Fibroblast of skin of back (primary cell): ENCODE data around the gene BOK.
A peak's percentile ranks its signal among the peaks of the same experiment; 100 is the strongest.
"Not testable (repeated sequence)": the region's sequence is repeated elsewhere in the genome, so short reads cannot be mapped to it uniquely, and the experiment has no call there.

Experiments used
- DNase-seq: peaks from one replicate; pipeline ENCODE4 v3.0.0-alpha.2; 2013

Gene BOK

DNA sequence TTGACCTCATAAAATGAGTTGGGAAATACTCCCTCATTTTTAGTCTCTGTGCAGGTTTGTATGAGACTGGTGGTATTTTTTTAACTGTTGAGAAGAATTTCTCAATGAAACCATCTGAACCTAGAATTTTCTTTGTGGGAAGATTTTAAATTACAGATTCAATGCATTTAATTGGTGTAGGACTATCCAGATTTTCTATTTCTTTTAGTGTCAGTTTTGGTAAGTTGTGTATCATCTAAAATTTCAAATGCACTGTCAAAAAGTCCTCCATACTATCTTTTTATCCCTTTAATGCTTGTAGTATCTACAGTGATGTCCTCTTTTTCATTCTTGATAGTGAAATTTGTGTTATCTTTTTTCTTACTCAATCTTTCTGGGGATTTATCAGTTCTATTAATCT lies 1.8 kb upstream of the BOK start:
- no peak for DNase-seq

DNA sequence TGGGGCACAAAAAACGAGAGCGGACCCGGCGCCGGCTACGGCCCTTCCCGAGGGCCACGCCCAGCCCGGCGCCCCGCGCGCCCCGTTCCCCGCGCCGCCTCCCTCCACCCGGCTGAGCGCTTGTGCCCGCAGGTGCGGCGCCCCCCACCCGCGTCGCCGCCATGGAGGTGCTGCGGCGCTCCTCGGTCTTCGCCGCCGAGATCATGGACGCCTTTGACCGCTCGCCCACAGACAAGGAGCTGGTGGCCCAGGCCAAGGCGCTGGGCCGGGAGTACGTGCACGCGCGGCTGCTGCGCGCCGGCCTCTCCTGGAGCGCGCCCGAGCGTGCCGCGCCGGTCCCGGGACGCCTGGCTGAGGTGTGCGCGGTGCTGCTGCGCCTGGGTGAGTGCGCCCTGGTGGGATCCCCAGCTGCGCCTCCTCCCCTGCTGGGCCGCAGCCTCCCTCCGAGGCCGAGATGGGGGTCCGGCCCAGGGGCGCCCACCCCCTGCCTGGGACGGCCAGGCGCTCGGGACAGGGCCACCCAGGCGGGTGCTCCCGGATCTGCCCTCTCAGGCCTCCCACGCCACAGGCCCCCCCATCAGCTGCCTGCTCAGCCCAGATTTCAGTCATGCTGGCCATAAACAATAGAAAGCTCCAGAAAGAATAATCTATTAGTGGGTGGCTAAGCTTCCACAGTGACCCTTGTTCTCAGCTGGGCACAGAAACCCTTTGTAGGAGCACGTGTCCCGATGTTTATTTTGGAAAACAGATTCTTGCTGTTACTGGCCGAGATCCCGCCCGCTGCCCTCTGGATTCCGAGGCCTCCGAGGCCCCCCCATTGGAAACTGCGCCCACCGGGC lies 997 bp downstream of the BOK start:
- DNase-seq: peak; percentile 52

DNA sequence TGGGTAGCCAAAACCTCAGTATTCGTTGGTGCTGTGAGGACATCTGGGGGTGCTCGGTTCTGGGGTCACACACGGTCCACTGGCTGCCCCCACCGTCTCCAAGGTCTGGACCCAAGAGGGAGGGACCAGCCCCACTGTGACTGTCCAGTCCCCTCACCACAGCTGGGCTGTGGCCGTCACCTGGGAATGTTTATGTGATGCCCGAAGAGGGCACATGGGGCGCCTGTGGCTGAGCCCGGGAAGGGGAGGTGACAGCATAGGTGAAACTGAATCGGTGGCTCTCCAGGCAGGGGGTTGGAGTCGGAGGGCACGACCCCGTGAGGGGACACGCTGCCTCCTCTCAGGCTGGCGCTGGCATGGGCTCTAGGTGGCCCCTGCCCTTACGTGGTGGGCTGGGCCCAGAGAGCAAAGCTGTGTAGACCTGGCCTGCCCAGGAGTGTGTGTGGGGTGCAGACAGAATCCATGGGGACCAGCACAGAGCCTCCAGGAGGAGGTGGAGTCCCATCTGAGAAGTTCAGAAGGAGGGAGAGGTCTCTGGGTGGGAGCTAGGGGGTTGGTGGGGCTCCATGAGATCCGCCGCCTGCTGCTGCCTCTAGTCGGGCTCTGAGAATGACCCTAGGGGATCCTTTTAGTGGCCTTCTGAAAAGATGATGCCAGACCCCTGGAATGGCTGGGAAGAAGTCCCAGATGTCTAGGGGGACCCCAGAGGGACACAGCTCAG lies 1.8 kb downstream of the BOK start:
- no peak for DNase-seq

DNA sequence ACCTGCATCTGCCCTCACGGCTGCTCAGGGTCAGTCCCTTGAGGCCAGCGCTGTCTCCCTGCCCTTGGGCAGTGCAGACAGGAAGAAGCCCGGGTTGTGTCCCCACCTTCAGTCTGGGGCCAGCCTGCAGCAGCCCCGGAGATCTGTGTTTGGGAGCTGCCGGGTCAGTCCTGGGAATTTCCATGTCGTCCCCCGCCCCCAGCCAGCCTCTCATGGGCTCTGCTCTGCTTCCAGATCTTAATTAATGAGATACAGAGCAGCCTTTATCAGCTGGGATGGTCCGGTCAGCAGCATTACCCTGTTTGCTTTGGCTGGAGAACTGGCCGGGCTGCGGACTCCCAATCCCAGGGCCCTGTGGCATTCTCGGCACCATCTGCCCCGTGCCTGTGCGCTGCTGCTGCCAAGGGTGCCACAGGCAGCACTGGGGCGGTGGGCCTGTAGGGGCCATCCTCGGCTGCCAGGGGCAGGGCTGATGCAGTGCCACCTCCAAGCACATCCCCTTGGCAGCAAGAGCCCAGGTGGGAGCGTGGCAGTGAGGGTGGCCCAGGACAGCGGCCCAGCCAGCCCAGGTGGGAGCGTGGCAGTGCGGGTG lies 2.4 kb downstream of the BOK start:
- DNase-seq: no peak

DNA sequence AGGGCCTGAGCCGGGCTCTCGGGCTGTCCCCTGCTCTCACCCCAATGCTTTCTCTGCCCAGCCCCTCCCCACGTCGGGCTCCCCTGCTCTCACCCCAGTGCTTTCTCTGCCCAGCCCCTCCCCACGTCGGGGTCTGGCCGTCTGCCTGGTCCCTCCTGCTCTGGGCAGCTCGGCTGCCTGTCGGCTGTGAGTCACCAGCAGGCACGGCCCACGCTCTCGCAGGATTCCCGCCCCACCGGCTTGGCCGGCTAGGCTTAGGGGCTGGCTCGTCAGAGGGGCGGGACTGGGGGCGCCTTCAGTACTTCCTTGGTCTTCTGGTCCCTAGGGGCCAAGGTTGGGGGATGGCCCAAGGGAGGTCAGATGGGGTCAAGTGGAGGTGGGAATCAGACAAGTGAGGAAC lies 3.3 kb downstream of the BOK start:
- DNase-seq: peak; percentile 65

DNA sequence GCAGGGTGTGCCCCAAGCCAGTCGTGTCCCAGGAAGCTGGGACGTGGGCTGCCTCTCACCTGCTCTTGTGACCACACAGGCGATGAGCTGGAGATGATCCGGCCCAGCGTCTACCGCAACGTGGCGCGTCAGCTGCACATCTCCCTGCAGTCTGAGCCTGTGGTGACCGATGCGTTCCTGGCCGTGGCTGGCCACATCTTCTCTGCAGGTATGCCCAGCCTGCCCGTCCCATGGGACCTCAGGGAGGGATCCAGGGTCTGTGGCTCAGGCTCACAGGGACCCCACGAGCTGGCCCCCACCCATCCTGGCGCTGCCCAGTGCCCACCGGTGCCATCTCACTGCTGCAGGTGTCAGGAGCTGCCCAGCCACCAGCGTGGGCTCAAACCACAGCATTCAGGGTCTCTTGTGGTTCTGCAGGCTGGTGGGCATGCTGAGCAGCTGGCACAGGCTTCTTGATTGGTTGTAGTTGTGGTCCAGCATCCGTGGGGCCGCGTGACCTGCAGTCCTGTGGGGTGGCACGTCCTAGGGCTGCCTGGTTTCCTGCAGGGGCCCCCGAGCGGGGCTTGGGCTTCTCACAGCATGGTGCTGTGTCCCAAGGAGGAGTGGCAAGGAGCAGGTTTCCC lies 3.8 kb downstream of the BOK start:
- no peak for DNase-seq

DNA sequence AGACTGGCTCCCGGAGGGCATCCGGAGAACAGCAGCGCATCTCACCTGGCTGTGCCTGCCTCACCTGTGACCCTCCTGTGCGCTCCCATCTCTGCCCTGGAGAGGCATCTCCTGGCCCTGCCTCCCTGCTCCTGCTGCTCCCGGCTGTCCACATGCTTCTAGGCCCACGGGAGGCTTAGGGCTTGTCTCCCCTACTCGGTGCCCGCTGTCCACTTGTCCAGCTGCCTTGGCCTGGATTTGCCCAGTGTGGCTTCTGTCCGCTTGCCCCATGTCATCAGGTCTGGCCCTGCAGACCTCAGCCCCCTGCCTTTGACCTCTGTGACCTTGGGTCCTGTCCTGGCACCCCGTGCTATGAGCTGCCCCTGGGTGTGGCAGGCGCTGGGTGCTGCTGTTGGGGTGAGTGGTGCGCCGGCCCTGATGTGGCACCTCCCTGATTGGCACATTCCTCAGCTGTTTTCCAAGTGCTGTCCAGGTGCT lies 4.5 kb downstream of the BOK start:
- no peak for DNase-seq

DNA sequence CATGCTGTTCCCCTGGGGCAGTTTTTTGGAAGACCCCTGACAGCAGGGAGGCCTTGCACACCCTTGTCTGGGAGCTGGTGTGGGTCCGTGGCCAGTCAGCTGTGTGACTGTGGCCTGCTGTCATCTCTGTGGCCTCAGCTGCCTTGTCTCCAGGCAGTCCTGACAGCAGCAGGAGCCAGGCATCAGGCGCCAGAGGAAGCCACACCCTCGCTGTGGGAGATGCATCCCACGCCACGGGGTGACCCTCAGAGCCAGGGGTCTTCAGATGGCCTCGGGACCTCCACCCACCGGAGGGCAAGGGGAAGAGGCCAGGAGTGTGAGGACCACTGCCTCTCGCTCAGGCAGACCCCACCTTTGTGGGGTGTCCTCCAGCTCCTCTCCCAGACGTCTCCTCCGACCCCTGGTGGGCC lies 5.0 kb downstream of the BOK start:
- DNase-seq: no peak

DNA sequence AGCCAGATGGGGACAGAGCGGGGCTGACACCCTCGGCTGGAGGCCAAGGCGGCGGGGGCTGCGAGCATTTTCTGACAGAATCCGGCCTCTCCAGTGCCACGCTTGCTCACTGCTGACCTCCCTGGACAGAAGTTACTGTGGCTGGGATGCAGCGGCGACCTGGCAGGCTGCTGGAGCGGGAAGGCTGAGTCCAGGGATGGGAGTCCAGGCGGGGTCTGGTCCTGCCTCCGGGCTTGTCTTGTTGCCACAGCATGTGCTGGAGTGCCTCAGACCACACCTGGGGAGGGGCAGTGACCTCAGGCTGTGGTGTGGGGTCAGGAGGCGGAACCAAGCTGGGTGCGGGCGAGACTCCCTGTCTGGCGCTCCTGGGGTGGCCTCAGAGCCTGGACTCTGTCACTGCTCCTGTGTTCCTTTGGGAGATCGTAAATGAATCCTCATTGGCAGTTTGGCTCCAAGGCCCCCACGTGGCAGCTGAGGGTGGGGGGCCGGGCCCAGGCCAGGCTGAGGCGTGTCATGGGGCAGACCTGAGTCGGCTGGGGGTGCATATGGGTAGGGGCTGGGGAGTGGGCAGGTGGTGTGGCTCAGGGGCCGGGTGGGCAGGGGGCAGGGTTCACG lies 5.5 kb downstream of the BOK start:
- no peak for DNase-seq

DNA sequence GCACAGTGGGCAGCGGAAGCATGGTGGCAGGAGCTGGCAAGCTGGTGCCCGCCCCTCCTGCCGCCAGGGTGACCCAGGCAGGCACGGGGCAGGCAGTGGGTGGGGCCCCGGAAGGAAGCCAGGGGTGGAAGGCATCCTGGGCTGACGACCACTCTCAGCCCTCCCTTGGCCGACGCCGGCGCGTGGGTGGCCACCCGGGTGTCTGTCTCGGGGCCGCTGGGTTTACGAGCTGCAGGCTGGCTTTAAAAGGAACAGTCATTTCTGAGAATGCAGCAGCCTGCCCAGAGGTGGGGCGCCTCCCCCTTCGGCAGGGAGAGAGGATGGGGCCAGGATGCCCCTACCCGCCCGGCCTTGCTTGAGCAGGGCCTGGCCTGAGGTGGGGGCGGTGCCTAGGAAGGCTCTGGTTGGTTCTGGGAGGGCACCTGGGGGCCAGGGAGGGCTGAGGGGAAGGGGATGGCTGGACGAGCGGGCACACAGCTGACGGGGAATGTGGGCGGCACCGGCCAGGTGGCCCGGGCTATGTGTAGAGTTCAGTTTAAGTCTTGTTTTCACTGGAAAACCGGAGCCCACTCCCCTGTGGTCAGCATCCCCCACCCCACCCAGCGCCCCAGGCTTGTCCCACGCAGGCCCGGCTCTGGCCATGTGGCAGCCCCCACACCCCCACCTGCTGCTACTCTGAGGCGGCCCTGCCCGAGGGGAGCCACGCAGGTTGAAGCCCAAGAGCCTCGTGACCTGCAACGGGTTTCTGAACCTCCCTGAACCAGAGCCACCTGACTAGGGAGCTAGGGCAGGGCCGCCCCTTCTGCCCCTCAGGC lies 6.3 kb downstream of the BOK start:
- no peak for DNase-seq

DNA sequence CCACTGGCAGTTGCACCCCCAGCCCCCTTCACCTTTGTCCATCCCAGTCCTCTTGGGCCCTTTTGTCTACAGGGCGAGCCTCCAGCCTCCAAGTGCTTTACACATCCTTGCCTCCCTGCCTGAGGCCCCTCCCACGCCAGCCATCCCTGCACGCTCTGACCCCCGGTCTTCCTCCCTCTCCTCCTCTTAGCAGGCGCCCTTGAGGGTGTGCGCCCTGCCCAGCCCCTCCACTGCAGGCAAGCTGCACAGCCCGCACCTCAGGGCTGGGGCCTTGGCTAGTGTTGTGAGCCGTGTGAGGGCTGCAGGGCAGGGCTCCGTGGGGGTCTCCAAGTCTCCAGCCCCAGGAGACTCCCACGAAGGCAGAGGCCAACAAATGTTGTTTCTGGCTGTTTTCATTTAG lies 6.9 kb downstream of the BOK start:
- no peak for DNase-seq

DNA sequence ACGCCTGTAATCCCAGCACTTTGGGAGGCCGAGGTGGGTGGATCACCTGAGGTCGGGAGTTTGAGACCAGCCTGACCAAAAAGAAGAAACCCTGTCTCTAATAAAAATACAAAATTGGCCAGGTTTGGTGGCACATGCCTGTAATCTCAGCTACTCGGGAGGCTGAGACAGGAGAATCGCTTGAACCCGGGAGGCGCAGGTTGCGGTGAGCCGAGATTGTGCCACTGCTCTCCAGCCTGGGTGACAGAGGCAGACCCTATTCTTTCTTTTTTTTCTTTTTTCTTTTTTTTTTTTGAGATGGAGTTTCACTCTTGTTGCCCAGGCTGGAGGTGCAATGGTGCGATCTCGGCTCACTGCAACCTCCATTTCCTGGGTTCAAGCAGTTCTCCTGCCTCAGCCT lies 7.5 kb downstream of the BOK start:
- DNase-seq: not testable (repeated sequence)

DNA sequence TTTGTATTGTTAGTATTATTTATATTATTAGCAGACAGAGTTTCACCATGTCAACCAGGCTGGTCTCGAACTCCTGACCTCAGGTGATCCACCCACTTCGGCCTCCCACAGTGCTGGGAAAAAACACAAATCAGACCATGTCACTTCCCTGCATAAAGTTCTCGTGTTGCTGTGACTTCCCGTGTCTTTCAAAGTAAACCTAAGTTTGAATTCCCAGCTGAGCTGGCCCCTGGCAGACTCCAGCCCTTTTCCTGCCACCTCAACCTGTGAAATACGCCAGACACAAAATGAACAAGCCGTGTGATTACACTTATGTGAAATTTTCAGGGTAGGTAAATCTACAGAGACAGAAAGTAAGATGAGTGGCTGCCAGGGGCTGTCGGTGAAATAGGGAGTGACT lies 7.9 kb downstream of the BOK start:
- DNase-seq: no peak

DNA sequence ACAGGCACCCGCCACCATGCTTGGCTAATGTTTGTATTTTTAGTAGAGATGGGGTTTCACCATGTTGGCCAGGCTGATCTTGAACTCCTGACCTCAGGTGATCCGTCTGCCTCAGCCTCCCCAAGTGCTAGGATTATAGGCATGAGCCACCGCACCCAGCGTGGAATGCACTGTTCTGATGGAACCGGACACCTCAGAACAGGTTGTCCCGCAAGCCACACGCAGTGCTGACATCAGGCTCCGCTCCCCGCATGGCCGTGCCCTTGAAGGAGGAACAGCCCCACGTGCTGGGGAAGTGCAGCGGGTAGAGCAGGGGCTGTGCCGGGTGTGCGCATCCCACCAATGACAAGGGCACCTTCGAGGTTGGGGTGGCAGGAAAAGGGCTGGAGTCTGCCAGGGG lies 8.7 kb downstream of the BOK start:
- not testable (repeated sequence) for DNase-seq

DNA sequence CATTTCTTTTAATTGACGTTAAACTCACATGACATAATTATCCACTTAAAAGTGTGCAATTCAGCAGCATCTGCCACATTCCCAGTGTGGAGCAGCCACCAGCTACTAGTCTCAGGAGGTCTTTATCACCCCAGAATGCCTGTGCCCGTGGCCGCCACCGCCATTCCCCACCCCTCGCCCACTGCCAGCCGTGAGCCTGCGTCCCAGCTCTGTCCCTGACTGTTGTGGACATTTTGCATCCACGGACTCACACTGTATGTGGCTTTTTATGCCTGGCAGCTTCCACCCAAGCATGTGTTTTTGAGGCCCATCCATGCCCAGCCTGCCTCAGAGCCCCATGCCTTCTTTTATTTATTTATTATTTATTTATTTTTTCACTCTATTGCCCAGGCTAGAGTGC lies 9.2 kb downstream of the BOK start:
- DNase-seq: no peak

DNA sequence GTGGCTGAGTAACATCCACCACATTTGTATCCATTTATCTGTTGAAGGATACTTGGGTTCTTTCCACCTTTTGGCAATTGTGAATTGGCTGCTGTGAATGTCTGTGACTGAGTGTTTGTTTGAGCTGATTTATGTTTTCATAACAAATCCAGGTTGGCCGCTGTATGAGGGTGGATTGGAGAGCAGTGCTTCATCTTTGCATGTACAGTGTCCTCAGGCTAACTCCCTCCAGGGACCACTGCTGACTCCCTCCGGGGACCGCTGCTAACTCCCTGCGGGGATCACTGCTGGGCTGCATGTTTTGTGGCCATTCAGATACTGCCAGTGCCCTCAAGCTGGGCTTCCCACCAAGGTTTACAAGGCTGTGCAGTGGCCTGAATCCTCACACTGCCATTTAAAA lies 10.2 kb downstream of the BOK start:
- no peak for DNase-seq

DNA sequence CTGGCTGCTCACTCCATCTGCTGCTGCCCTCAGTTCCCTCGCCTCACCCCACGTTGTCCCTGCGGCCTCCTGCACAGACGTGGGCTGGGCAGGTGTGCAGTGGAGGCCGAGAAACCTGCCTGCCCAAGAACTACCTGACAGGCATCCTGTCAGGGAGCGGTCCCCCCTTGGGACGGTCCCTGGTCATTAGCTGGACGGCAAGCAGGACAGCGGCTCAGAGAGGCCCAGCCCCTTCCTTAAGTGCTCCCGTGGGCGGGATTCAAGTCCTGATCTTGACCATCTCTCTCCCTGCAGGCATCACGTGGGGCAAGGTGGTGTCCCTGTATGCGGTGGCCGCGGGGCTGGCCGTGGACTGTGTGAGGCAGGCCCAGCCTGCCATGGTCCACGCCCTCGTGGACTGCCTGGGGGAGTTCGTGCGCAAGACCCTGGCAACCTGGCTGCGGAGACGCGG lies 11.3 kb downstream of the BOK start:
- no peak for DNase-seq

DNA sequence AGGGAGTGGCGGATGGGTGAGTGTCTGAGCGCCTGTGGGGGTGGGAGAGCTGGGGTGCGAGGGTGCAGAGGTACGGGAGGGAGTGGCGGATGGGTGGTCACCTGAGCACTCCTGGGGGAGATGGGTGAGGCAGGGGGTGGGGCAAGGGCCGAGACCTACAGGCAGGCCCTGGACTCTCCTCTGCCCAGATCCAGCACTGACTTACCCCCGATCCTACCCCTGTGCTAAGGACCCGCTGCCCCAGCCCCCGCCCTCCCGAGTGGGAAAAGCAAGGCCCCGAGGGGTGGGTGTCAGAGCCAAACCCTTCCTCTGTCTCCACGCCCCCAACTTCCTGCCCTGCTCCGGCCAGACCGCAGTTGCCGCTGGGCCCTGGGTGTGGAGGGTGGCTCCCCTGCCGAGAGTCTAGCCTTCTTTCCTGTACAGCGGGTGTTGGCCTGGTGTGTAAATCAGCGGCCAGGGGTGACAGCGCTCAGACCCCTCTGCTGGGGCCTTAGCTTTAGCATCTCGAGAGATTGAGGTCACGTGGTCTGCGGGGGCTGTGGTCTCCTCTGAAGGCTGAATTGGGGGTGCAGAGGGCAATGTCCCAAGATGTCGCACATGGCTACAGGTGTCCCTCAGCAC lies 12.5 kb downstream of the BOK start:
- no peak for DNase-seq

DNA sequence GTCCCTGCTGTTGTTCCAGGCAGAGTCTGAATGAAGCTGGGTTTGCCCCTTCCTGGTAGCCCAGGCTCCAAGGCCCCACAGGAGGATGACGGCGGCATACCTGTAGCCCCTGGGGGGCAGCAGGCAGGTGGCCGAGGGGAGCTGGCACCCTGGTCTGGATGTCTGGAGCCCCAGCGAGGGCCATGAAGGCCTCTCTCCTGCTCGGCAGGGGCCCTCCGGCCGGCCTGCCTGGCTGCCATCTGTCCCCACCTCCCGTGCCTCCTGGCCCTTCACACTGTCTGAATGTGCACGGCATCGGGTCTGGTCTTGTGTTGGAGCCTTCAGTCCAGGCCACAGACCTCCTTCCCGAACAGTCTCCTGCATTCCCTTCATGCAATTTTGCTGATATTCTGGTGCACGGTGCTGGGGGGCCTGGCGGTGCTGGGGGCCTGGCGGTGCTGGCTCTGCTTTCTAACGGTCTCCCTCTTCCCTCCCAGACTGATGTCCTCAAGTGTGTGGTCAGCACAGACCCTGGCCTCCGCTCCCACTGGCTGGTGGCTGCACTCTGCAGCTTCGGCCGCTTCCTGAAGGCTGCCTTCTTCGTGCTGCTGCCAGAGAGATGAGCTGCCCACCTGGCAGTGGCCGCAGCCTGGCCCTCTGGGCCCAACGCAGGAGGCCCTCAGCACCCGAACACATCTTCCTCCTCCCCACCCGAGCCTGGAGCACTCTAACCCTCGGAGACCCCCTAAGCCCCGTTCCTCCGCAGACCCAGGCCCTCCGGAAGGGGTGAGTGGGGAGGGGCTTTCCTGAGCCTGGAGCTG lies 13.5 kb downstream of the BOK start:
- no peak for DNase-seq

DNA sequence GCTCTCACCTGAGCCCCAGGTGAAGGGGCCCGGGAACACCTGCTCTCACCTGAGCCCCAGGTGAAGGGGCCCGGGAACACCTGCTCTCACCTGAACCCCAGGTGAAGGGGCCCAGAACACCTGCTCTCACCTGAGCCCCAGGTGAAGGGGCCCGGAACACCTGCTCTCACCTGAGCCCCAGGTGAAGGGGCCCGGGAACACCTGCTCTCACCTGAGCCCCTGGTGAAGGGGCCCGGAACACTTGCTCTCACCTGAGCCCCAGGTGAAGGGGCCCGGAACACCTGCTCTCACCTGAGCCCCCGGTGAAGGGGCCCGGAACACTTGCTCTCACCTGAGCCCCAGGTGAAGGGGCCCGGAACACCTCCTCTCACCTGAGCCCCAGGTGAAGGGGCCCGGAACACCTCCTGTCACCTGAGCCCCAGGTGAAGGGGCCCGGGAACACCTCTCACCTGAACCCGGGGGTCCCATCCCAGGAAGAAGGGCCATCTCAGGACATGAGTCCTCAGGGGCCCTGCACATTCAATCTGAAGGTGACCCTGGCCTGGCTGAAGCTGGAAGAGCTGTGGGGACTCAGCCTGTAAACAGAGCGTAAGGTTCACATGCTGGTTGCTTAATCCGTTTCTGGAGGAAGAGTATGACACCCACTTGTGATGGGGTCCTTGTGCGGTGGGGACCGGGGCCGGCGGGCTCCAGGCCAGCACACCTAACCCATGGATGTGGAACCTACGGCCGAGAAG lies 14.5 kb downstream of the BOK start:
- not testable (repeated sequence) for DNase-seq
